NCI-H446 (cell line): ENCODE data around the gene AK4.

Experiments
- DNase-seq, 2 experiments: peaks; one replicate each; lab custom pipeline; 2025; lab: John Stamatoyannopoulos, UW

AK4 gene

DNA sequence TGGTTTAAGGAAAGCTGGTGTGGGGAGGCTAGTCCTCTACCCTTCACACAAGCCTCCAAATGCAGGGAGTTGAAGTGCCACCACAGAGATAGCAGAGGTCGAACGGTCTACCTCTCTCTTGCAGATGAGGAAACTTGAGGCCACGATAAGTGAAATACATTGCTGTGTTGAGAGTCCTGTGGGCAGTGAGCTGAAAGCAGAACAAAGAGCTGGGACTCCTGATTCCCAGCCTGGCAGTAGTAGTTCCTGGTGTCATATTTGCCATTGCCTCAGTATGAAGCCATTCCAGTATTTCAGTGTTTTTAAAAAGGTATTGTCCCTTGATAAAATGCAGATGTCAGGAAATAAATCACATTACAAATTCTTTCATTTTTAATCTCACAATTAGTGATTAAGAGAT is 28.6 kb downstream of the AK4 start:
- DNase-seq = peak in 1 of 2 experiments; percentile 82

- no peak for DNase-seq
Observed at GRCh38 chr1:65177457-65177856, 29.5 kb downstream of the AK4 start.

- DNase-seq = no peak
Observed at GRCh38 chr1:65178235-65178634, 30.2 kb downstream of the AK4 start.

DNA sequence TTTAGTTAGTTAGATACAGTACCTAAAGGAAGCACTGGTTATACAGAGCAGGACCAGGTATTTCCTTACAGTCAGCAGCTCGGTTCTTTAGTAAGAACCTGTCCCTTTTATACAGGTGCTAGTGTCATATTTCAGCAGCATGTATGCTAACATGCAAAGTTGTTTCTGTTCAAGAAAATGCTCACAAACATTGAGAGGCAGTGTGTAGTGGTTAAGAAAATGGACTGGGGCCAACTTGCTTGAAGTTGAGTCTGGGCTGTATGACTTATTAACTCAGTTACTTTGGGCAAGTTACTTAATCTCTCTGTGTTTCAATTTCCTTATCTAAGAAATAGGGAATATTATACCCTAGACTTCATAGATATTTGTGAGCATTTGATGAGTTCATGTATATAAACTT is 31.1 kb downstream of the AK4 start:
- DNase-seq = no peak

DNA sequence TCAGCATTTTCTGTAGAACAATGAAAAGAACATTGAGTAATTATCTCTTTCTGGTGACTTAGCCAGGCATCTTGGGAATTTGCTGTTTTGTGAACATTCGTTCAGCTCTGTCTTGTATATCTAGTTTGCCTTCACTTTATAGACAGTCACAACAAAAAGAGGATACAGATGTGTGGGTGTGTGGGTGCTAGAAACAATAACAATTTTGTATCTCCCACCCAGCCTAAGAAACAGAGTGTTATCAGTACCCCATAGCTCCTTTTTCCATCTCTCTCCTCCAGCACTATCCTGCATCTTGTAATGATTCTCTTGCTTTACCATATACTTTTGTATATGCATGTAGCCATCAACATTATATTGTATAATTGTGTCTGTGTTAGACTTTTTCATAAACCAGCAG is 33.0 kb downstream of the AK4 start:
- no peak for DNase-seq

DNA sequence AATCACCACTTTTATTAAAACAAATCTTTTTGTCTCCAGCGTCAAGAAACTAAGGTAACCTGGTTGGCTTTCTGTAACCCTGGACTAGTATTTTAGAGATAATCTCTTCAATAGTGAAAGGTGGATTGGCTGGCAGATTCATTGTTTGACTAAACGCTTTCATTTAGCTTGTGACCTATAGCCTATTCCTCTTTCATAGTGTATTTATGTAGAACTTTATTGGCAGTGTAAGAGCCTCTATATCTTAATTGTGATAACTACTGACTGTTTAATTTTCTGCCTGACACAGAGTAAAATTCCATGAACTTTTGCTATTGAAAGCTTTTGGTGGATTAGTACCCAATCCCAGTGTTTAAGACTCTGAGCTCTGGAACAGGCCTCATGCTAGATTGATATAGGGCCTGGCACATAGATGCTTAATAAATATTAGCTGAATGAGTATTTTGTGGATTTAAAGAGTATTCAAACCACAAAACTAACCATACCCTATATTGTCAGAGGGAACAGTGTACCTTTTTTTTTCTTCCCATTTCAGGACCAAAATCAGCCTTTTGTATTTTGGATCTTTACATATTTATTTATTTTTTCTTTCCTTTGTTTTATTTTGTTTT is 34.8 kb downstream of the AK4 start:
- DNase-seq = no peak

DNA sequence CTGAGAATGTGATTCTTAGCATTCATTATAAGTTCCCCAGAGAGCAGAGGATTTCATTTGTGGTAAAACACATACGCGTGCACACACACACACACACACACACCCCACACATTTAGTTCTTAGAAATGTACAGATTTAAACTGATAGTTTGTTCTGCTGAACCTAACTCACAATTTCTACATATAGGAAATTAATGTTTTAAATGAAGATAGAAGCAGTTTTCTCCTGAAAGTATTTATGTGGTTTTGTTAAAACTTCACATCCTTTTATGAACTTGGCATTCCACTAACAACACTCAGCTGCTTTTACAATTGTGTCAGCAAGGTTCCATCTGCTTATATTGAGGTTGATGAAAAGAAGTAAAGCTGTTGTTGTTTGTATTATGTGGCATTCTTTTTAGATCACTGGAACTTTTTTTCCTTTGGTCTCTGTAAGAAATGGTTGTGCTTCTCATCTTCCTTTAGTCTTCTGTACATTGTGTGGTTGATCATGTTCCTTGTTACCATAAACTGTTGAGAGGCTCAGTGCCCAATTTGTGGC is 41.6 kb downstream of the AK4 start:
- peak in 1 of 2 experiments; percentile 10 for DNase-seq

- DNase-seq = no peak
Observed at GRCh38 chr1:65190229-65190628, 42.2 kb downstream of the AK4 start.

DNA sequence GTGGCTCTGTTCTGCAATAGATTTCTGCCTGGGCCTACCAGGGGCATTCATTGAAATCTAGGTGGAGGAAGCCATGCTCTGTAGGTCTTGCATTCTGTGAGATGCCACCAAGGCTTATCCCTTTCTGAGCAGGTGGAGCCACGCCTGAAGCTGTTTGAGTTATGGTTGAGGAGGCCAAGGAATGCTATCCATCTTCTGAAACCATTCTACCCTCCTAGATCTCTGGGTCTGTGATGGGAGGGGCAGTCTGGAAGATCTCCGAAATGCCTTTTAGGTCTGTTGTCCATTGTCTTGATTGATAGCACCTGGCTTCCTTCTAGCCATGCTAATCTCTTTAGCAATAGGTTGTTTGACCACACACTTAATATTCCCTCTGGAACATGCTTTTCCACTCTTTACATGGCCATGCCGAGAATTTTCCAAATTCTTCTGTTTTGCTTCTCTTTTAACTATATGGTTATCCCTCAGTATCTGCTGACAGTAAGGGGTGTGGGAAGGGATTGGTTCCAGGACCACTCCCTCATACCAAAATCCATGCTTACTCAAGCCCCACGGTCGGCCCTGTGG is 45.2 kb downstream of the AK4 start:
- no peak for DNase-seq

- peak; percentile 72 to 95 for DNase-seq
Observed at GRCh38 chr1:65195495-65196417, 47.8 kb downstream of the AK4 start.

- no peak for DNase-seq
Observed at GRCh38 chr1:65196926-65197325, 48.9 kb downstream of the AK4 start.

DNA sequence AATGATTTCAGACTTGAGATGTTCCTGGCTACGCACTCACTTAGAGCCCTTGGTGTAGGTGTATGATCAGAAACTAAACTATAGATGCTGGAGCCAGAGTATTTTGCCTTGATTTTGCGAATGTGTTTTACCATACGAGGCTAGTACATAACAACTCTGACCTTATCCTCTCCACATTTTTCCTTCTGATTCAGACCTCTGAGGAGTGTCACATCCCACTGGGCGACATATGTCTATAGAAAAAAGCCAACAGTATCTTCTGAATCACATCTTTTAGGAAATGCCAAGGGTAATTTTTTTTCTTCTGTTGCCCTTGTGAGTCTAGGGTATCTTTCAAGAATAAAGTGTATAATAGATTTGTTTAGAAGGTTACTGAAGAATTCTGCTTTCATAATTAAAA is 49.6 kb downstream of the AK4 start:
- peak; percentile 33 to 43 for DNase-seq

GRCh38 chr1:65198096-65198495 is 50.1 kb downstream of the AK4 start:
- no peak for DNase-seq

DNA sequence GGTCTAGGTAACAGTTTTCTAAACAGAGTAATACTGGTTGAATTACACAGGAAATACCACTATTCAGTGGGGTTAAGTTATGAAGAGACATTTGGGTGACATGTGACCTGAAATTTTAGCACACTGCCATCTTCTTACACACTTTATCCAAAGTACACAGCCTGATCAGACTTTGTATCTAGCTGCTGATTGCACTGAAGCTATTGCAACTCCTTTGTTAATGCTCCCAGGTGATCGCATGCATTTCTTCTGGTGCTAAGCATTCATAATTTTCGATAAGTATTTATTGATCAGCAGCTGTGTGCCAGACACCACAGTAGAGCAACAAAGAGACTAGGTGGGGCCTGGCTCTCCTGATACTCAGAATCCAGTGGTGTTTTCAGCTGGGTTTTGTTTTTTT is 52.4 kb downstream of the AK4 start:
- no peak for DNase-seq

DNA sequence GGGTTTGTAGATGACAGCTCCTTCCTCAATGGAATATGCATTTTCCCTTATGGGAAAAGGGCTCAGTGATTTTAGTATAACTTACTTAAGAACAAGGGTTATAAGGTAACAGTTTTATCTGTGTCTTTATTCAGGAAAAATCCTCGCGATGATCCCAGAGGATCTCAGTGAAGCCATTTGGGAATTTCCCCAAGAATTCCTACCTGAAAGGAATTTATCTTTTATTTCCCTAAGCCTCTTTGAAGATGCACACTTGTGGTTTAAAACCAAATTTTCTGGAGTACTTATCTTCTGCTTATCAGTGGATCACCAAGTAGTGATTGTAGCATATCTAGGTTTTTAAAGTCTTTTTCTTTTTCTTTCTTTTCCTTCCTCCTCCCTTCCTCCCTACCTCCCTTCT is 58.8 kb downstream of the AK4 start:
- DNase-seq = no peak

DNA sequence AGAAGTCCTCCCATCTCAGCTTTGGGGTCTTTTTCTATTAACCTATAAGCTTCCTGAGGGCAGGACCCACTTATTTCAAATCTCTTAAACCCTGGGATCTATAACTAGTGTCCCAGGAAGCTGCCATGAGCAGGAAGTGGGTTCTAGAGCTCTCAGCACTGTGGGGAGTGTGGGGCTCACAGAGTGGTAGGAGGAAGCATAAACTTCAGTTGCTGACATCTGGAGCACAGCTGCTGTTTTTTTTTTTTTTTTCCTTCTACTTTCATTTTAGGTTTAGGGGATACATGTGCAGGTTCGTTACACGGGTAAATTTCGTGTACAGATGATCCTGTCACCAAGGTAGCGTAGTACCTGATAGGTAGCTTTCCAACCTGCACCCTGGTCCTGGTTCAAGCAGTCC is 59.3 kb downstream of the AK4 start:
- no peak for DNase-seq

- peak; percentile 13 to 78 for DNase-seq
Observed at GRCh38 chr1:65208563-65208973, 60.6 kb downstream of the AK4 start.

GRCh38 chr1:65209005-65209885 is 61.2 kb downstream of the AK4 start:
- DNase-seq = peak; percentile 32 to 63

- no peak for DNase-seq
Observed at GRCh38 chr1:65210325-65210724, 62.3 kb downstream of the AK4 start.

DNA sequence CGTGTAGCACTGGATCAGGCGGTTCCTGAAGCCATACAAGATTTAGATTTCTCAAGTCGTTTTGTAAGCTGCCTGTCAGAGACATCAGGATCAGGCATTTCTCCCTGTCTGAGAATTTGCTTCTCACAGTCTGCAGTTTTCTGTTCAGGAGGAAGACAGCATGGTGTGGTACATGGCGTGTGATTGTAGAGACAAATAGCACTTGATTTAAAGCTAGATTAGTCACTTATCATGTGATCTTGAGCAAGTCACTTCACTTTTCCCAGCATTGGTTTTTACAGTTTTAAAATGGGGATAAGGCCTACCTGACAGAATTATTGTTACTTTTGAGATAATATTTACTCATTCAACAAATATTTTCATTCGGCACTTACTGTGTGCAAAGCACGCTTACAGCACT is 63.3 kb downstream of the AK4 start:
- no peak for DNase-seq

GRCh38 chr1:65213271-65214023 is 65.4 kb downstream of the AK4 start:
- DNase-seq = no peak
